ENCODE results near the gene GBA2. TPM values are rescaled to one million over a fixed set of nuclear protein-coding genes. Genes with fewer than 3 reads are reported as not detected.
A peak's percentile ranks its signal among the peaks of the same experiment; 100 is the strongest.

Gene GBA2
- total and polyA plus RNA-seq, 2 experiments from 2014 or later = 32.1 to 80.1 TPM

- 0 out of 2 replicates have a peak, but pooled peaks have one; percentile 6 for TF ChIP-seq ETS1 (IDR thresholded peaks at IDR 0.05)
- TF ChIP-seq EZH2 (IDR thresholded peaks at IDR 0.05; ENCODE audit: low read depth, unreplicated experiment) = no peak
- H3K27ac Mint-ChIP-seq = peak overlapping the region; percentile 98
- H4K20me1 ChIP-seq (replicated peaks; ENCODE audit: insufficient read depth) = peaks cover 3% of the 10 kb centered on the region; the same call in 1 of the 2 replicates
- H3K27ac ChIP-seq (ENCODE audit: low read depth) = peak overlapping the region; percentile 99
- ATAC-seq (peak; percentile 78), DNase-seq (ENCODE audit: low spot score) (peak; percentile 85)
- no peaks in the 10 kb centered on the region for H3K36me3 ChIP-seq (ENCODE audit: insufficient read depth)
- H3K9me2 ChIP-seq (ENCODE audit: insufficient read depth) = no peaks in the 10 kb centered on the region
- H3K9me3 Mint-ChIP-seq = no peaks in the 10 kb centered on the region; the same call in 1 of the 3 replicates
- peak overlapping the region; percentile 98 for H3K4me3 ChIP-seq
- peak overlapping the region; percentile 89 for H3K4me2 ChIP-seq
- H3K27me3 Mint-ChIP-seq (ENCODE audit: insufficient read depth, low read depth, poor library complexity) = peaks cover 6% of the 10 kb centered on the region
- H3K36me3 Mint-ChIP-seq (ENCODE audit: low read depth) = peaks cover 33% of the 10 kb centered on the region
- H3K4me3 Mint-ChIP-seq = peak overlapping the region; percentile 94
- peak overlapping the region; percentile 95 for H2AFZ ChIP-seq
- H3F3A ChIP-seq (replicated peaks; ENCODE audit: low read depth) = peaks cover 18% of the 10 kb centered on the region; the same call in 1 of the 2 replicates
- no peaks in the 10 kb centered on the region for H3K27me3 ChIP-seq (ENCODE audit: insufficient read depth)
- H3K4me1 ChIP-seq (ENCODE audit: insufficient read depth) = peaks cover 18% of the 10 kb centered on the region
- H3K79me2 ChIP-seq (replicated peaks; ENCODE audit: insufficient read depth) = peaks cover 48% of the 10 kb centered on the region
- H3K4me1 Mint-ChIP-seq = peaks cover 36% of the 10 kb centered on the region
Measured at GRCh38 chr9:35757226-35757891, 8.3 kb upstream of the GBA2 start.

GRCh38 chr9:35756275-35757225 is 7.5 kb upstream of the GBA2 start:
- no peaks in the 10 kb centered on the region; the same call in 1 of the 3 replicates for H3K9me3 Mint-ChIP-seq
- peak overlapping the region; percentile 98 for H3K27ac Mint-ChIP-seq
- peak overlapping the region; percentile 99 for H3K27ac ChIP-seq (ENCODE audit: low read depth)
- peak overlapping the region; percentile 89 for H3K4me2 ChIP-seq
- peak overlapping the region; percentile 94 for H3K4me3 Mint-ChIP-seq
- DNase-seq (ENCODE audit: low spot score) (peak; percentile 92), ATAC-seq (peak; percentile 82)
- no peaks in the 10 kb centered on the region for H3K27me3 ChIP-seq (ENCODE audit: insufficient read depth)
- H3K4me1 Mint-ChIP-seq = peaks cover 30% of the 10 kb centered on the region
- peaks cover 8% of the 10 kb centered on the region for H3K27me3 Mint-ChIP-seq (ENCODE audit: insufficient read depth, low read depth, poor library complexity)
- peaks cover 35% of the 10 kb centered on the region for H3K36me3 Mint-ChIP-seq (ENCODE audit: low read depth)
- peaks cover 40% of the 10 kb centered on the region for H3K79me2 ChIP-seq (replicated peaks; ENCODE audit: insufficient read depth)
- peaks cover 1% of the 10 kb centered on the region; the same call in 1 of the 2 replicates for H3K36me3 ChIP-seq (ENCODE audit: insufficient read depth)
- peaks cover 3% of the 10 kb centered on the region; the same call in 1 of the 2 replicates for H4K20me1 ChIP-seq (replicated peaks; ENCODE audit: insufficient read depth)
- peak overlapping the region; percentile 98 for H3K4me3 ChIP-seq
- H3K9me2 ChIP-seq (ENCODE audit: insufficient read depth) = no peaks in the 10 kb centered on the region
- H3K4me1 ChIP-seq (ENCODE audit: insufficient read depth) = peaks cover 18% of the 10 kb centered on the region
- peak overlapping the region; percentile 95; the same call in 1 of the 2 replicates for H2AFZ ChIP-seq
- TF ChIP-seq CTCF (conservative IDR thresholded peaks at IDR 0.05; ENCODE audit: low read depth in 2 of 2) (peak; percentile 68 to 78), EZH2phosphoT487 (IDR thresholded peaks at IDR 0.05; ENCODE audit: unreplicated experiment) (no peak), POLR2AphosphoS5 (IDR thresholded peaks at IDR 0.05; ENCODE audit: low read depth) (peak; percentile 53), CREB1 (CRISPR knock-in tag; IDR thresholded peaks at IDR 0.05; ENCODE audit: low read depth) (no peak), ETS1 (IDR thresholded peaks at IDR 0.05) (peak; percentile 21; the same call in 1 of the 2 replicates)
- H3F3A ChIP-seq (replicated peaks; ENCODE audit: low read depth) = peaks cover 18% of the 10 kb centered on the region; the same call in 1 of the 2 replicates

All from GM23338 (cell line).